Measurements from ENCODE around the gene GPAM.
"Not testable (repeated sequence)": the region's sequence is repeated elsewhere in the genome, so short reads cannot be mapped to it uniquely, and the experiment has no call there.

GPAM gene

DNA sequence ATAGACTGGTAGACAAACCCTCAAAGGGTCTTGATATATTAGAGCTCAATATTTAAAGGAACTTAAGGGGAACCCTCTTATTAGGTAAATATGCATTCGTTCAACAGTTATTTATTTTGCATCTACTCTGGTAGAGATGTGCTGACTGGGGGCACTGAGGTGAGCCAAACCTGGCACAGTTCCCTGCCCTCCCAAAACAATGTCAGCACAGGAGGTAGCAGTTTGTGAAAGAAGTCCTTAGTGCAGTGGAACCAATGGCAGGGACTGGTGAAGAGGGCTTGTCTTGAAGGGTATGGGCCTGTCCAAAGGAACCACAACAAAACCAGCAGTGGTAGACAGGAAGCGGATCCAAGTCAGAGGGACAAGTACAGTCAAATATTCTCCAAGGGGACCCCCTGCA is 32.6 kb upstream of the GPAM start:
- no peak for DNase-seq (ENCODE audit: low read depth in 2 of 2)

DNA sequence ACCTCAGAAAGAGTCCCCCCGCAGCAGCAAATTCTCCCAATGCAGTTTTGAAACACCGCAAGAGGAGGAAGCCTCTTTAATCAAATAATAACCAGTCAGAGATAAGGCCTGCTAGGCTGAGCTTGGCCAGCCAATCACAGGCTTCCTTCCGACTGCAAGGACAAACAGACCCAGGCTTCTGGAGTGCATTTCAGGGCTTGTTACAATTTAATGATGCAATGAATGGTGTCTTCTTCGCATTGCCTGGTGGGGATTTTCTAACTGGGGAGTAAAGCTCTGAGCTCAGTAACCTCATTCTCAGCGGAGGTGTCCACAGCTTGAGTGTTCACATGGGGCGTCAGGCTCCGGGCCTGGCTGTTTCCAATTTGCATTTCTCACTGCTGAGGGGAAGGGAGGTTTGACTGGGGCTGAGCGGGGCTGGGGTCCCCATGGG is 31.8 kb upstream of the GPAM start:
- DNase-seq (ENCODE audit: low read depth in 2 of 2), result no peak

DNA sequence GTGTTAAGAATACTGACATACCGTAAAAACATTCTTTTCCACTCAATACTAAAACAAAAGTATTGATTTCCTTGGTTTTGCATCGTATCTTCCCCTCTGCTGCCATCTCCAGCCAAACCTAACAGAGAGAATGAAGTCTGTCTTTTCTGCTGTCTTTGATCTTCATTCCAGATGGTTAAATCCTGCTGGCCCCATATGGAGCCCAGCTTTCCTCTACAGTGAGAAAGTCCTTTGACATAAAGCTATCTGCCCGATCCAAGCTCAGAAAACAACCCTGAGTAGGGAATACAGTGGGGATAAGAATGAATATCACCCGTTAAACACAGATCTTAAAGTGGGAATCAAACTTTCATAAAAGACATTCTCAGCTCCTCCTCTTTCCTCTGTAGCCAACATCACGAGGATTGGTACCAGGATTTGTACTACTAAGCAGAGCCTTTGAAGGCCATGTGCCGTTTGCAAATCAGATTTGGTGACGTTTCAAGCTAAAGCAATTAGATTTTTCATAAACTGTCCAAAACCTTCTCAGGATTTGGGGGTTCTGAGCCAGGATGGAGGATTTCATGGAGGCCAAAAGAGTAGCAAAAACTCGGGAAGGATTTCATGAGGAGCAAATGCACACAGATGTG is 30.8 kb upstream of the GPAM start:
- DNase-seq (ENCODE audit: low read depth in 2 of 2), result no peak

DNA sequence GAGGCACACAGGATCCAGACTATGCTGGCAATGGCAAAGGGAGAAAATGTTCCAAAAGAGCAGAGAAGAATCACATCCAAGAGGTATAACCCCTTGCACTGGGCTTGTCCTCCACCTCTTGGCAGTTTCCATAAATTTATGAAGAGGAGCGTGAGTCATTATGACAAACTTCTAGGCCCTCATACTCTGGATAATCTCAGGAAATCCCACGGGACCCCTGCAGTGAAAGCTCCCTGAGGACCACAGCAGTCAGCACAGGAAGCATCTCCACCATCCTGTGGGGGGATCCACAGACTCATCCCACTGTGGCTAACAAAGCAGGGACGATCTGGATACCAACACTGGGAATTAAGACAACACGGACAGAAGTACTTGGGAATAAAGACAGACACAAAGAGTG is 30.3 kb upstream of the GPAM start:
- DNase-seq (ENCODE audit: low read depth in 2 of 2), result no peak

DNA sequence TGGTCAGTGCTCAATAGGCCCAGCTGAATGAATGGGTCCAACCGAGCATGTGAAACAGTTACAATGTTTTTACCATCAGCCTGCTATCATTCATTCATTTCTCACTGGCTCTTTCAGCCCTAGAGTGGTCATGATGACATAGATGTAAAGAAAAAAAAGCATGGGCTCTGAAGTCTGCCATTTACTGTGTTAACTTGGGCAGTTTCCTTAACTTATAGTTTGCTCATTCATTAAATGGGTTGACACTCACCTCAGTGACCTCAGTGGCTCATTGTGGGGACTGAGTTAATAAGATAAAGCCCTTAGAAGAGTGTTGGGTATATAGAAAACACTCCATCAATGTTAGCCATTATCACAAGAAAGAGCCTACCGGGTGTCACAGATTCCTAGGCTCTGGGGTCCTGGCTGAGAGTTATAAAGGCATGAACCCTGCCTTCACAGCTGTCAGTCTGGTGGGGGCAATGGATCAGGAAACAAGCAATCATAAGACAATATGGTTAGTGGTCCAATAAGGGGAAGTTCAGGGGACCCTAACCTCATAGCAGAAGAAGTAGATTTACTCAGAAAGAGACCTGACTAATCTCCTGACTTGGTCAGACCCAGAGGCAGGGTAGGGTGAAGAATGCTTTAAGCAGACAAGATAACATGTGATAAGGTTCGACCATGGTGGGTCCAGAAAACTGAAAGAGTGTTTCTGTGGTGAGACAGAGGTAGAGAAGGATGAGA is 29.7 kb upstream of the GPAM start:
- DNase-seq (ENCODE audit: low read depth in 2 of 2), result no peak

DNA sequence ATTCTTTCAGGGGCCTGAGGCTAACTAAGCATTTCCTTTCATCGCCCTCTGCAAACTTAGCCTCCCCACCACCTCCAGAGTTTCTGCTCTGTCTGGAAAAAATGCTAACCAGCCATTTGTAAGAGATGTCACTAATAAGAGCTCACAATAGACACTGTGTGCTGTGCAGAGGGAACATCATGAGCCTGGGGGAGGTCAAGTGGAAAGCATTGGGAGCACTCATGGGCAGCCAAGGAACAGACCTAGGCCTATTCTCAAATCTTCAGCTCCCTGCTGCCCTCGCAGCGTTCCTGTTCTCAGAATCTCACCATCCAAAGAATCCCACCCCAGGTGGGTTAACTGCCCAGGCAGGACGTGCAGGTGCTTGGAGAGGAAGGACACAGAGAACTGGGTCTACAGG is 27.1 kb upstream of the GPAM start:
- DNase-seq (ENCODE audit: low read depth in 2 of 2), result no peak

DNA sequence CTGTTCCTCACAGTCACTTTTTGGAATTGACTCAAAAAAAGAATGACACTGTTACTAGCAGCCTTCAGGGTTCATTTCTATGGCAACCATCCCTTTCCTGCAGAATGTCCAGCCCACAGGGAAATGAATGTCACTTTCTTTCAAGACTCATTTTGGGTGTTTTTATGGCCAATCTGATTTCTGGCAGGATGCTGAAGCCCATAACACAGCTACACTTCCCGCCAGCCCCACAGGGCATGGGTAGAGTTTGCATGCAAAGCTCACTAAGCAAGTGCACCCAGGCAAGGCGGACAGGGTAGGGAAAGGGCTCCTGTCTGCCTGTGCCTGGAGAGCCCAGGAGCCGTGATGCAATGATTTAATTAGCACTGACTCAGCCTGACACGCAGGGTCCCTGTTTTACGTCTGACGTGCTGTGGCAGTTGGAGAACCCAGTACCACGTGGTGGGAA is 26.1 kb upstream of the GPAM start:
- DNase-seq (ENCODE audit: low read depth in 2 of 2), result no peak

DNA sequence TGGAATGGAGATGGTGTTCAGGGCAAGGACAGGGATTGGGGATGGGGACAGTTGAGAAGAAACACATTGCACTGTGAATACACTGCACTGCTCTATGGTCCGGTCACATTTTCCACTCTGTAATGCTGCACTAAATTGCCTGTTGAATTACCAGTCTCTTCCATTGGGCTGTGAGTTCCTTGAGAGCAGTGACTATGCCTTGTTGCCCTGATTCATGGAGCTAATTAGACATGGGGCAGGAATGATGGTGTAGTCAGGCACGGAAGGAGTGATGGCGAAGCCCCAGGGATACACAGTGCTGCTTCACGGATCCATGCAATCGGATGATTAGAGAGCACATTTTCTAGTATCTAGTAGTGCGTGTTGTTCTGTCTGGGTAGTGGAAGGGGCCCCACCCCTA is 25.4 kb upstream of the GPAM start:
- no peak for DNase-seq (ENCODE audit: low read depth in 2 of 2)

DNA sequence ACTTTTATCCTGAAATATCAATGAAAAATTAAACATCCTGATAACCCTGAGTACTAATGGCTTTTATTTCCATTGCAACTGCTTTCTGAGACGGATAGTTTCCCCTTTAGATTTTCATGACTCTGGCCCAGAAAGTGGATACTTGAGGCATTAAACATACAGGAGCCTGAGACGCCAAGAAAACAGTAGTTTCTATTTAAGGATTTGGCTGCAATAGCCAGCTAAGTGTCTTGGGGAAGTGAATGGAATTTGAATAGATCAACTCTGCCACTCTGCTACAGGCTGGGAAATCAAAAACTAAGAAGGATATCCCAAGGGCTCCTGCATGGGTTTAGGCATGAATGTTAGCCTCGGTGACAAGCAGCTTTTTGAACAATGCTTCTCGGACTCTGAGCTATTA is 24.7 kb upstream of the GPAM start:
- DNase-seq (ENCODE audit: low read depth in 2 of 2), result no peak

DNA sequence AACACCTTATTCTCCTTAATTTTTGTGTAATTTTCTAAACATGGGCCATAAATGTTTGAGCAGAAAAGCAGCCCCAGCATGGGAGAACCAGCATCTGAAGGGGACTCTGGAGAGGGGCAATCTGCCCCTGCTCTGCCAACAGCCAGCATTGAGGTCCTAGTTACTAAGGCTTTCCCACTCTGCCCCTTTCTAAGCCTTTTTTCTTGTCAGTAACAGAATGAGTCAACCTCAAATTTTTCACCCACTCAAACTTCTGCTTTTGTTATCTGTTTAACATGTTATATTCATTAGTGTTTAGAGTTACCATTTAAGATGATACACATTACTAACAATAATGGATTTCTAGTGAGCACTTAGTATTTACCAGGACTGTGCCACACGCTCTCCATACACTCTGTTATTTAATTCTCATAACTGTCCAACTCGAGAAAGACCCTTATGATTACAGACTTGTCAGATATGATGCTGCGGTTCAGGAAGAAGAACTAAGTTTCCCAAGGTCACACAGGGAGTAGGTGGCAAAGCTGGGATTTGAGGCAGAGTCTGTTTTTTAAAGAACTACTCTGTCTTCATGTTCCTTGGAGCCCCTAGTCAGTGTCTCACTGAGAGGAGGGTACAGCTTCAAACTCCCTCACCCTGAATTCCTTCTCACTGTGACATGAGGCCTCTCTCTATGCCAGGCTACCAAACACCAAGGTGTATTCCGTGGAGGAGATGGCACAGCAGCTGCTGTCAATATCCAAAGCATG is 19.9 kb upstream of the GPAM start:
- no peak for DNase-seq (ENCODE audit: low read depth in 2 of 2)

DNA sequence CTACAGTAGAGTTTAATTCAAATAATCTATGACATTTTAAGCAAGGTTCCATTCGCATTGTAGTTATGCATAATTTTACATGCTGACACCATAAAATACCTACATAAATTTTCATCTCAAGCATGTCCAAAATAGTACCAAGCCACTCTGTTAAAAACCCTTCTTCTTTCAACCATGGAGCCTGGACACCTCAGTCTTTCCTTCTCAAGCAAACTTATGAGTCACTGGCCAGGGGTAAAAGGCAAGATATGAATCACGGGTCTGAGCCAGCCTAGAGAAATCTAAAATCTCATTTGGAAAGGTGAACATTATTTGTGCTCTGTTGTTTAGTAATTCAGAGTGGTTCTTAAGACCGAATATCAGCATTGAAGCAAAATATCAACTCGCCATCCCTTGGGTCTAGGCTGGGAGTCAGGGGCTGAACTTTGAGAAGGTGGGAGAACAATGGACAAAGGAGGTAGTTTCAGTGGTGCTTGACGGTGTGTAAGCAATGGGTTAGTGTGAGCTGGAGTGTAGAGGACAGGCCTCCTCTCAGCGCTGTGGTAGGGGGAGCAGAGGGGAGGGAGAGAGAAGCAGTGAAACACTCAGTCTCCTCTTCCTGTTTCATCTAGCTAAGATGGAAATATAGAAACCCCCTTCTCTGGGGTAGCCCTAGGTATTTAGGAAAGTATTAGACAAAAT is 19.1 kb upstream of the GPAM start:
- no peak for DNase-seq (ENCODE audit: low read depth in 2 of 2)

DNA sequence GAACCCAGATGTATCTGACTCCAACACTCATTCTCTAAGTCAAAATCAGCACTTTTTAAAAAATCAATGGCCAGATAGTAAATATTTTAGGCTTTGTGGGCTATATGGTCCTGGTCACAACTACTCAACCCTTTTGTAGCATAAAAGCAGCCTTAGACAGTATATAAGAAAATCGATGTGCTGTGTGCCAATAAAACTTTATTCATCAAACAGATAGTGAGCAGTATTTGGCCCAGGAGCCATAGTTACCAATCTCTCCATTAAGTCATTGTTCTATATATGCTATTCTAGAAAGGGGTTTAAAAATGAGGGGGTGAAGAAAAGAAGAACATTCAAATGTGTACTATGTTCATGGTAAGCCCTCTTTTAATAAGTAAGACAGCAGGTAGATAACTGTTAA is 18.5 kb upstream of the GPAM start:
- no peak for DNase-seq (ENCODE audit: low read depth in 2 of 2)

DNA sequence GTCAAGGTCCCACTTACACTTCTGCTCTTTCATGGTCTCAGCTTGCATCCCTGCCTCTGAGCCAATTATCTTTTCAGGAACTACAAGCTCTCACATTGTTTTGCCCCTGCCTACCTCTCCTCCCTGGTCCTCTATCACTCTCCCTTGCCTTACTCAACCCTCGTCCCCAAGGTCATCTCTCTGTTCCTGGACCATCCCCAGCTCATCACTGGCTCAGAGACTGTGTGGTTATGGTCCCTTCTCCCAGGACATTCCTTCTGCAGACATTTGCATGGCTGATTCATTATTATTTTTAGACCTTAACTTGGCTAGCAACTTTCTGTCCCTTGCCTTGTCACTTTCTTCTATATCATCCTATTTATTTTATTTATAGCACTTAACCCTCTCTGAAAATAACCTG is 17.8 kb upstream of the GPAM start:
- no peak for DNase-seq (ENCODE audit: low read depth in 2 of 2)

DNA sequence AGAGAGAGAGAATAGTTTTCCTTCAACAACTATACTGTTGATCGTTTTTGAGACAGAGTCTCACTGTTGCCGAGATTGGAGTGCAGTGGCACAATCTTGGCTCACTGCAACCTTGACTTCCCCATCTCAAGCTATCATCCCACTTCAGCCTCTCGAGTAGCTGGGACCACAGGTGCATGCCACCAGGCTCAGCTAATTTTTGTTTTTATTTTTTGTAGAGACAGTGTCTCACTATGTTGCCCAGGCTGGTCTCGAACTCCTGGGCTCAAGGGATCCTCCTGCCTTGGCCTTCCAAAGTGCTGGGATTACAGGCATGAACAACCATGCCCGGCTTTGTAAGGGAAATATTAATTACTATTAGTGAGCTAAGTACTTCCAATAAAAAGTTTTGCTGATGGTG is 16.7 kb upstream of the GPAM start:
- DNase-seq (ENCODE audit: low read depth in 2 of 2), result not testable (repeated sequence)

DNA sequence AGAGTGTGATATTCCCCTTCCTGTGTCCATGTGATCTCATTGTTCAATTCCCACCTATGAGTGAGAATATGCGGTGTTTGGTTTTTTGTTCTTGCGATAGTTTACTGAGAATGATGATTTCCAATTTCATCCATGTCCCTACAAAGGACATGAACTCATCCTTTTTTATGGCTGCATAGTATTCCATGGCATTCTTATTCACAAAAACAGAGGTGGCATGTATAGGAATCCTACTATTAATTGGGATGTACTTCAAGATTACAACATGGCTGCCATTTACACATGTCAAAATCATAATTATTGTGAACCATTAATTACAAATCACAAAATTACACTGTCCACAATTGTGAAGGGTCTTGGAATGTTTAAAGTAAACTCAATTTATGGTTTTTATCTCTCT is 14.1 kb upstream of the GPAM start:
- DNase-seq (ENCODE audit: low read depth in 2 of 2), result not testable (repeated sequence)

DNA sequence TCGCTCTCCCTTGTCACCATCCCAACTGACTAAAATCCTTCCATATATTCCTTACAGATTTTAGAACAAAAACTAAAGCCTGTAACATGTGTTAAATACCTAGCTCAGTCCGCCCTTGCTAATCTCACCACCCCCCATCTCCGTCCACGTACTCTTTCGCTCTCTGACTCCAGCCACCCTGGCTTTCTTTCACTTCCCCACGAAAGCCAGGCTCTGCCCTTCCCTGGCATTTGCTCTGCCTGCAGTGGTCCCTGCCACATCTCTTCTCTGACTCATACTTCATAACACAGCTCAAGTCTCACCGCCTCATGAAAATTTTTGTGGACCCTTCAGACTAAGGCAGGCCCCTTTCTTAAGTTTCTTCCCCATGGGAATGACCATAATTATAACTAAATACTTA is 11.7 kb upstream of the GPAM start:
- no peak for DNase-seq (ENCODE audit: low read depth in 2 of 2)

DNA sequence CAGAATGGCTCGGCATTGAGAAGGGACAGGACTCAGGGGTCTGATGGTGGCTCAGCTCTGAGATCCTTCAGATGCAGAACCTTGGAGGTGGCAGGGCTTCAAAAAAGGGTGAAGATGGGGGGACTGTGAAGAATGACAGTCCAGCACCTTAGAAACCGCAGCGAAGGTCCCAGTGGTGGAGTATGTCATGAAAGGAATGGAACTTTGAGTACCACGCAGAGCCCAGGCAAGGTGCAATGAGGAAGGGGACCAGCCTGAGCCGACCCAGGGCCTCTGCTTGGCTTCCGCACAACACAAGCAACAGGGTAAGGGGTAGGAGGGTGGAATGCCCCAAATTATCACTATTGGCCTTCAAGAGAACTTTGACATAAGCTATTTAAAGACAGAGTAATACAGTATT is 8.2 kb upstream of the GPAM start:
- no peak for DNase-seq (ENCODE audit: low read depth in 2 of 2)

DNA sequence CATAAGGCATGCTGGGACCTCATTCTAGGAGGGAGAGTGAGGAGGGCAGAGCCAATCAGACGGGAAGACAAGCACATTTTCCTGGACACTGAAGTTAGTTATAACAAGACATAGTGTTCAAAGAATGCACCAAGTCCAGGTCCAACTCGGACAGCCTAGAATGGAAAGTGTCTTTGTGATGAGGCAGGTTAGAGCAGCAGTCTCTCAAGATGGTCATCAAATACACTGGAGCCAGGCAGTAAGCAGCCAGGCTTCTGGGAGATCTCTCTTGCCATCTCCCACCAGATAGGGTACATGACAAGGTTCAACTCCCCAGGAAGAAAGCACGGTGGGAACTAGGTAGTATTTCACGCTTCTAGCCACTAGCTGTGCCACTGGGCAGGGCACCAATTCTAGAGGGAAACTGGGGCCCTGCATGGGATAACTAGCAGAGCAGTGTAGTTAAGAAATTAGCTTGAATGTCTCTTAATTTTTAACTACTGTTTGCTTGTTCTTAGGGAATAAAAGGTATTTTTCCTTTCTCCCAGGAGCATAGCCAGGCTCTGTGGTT is 7.6 kb upstream of the GPAM start:
- DNase-seq (ENCODE audit: low read depth in 2 of 2), result no peak

DNA sequence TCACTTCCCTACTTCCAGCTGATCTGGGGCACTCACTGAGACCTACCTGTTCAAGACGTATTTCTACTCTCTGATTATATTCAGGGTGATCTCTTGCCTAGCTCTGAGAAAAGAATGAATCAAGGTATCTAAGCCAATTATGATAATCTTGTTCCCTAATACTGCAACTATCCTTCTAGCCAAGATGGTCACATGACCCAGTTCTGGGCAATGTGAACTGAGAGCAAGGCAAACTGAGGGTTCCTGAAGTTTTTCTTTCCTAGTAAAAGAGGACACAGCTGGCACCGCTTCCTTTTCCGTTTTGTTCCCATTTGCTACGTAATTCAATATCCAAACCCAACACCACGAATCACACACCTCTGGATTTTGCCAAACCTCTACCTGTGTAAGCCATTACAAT is 5.9 kb upstream of the GPAM start:
- DNase-seq (ENCODE audit: low read depth in 2 of 2), result no peak

DNA sequence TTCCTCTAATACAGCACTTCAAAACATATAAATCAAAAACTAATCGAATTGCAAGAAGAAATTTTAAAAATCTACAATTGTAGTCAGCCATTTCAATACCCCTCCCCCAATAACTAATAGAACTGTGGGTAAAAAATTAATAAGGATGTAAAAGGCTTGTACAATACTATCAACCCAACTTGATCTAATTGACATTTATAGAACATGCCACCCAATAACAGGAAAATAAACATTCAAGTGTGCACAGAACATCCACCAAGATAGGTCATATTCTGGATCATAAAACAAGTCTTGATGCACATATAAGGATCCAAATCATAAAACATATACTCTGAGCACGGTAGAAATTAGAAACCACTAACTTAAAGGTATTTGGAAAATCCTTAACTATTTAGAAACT is 4.0 kb upstream of the GPAM start:
- no peak for DNase-seq (ENCODE audit: low read depth in 2 of 2)

DNA sequence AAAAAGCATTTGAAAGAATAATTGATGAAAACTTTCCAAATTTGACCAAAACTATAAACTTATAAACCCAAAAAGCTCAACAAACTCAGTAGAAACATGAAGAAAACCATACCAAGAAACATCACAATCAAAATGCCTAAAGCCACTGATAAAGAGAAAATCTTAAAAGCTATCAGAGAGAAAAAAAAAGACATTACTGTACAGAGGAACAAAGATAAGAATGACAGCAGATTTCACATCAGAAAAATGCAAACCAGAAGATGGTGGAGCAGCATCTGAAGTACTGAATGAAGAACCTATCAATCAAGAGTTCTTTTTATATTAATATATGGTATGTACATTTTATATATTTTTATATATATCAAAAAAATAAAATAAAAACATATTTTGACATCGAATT is 2.4 kb upstream of the GPAM start:
- DNase-seq (ENCODE audit: low read depth in 2 of 2), result no peak

DNA sequence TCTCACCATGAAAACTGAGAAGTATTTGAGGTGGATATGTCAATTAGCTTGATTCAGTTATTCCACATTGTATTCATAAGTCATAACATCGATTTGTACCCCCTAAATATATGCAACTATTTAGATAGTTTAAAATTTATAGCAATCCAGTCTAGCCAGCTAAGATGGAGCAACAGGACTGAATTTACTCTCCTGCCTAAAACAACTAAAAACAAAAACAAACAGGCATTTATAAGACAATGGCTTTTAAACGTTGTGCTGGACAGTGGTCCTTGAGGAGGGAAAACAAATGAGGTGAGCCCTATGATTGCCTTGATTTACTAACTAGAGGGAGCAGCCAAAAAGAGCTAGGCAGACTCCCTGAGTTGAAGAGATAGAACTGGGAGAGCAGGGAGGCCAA is 814 bp upstream of the GPAM start:
- no peak for DNase-seq (ENCODE audit: low read depth in 2 of 2)
